K562 (cell line): ENCODE results near the gene RNF166. TPM values are rescaled to one million over a fixed set of nuclear protein-coding genes. Genes with fewer than 3 reads are reported as not detected.

ENCODE experiments used
- CBFB ChIP-seq: sonication (generic); formaldehyde crosslinking; IDR thresholded peaks from 2 replicates; pipeline ENCODE4 v1.4.0; 2020; ENCODE audit warnings: mild to moderate bottlenecking, missing genetic modification reagents
- DMBX1 ChIP-seq: fragments of 250-450 bp; sonication (Bioruptor Pico); IDR thresholded peaks from 2 replicates; pipeline ENCODE4 v1.8.0; 2022; ENCODE audit warnings: inconsistent platforms, mild to moderate bottlenecking, moderate library complexity, borderline replicate concordance
- ESRRA ChIP-seq: fragments of 450-650 bp; IDR thresholded peaks from 2 replicates; pipeline ENCODE4 v1.6.1; 2014; ENCODE audit warnings: low read depth, mild to moderate bottlenecking, moderate library complexity, borderline replicate concordance
- KLF16 ChIP-seq: IDR thresholded peaks from 2 replicates; pipeline ENCODE4 v1.6.1; 2016; ENCODE audit warnings: antibody characterized with exemption
- SMC3 ChIP-seq: conservative IDR thresholded peaks from 2 replicates; pipeline ENCODE4 v1.6.1; 2011; ENCODE audit warnings: low read depth, low read length, improper control_type of control experiment; ENCODE audit not compliant: insufficient read depth
- polyA plus RNA-seq, 8 experiments: library from polyadenylated mRNA; depleted of rRNA in 4 of 8; stranded (reverse) in 5 of 8; unstranded in 3 of 8; fragments of >200 nt; fragmentation: Nextera tagmentation in 2 of 8; fragmentation: Illumina TruSeq in 1 of 8; extraction: Ambion mirVana in 2 of 8; extraction: Trizol in 1 of 8; gene quantifications; 2 replicates each; pipeline versions ENCODE4 v1.2.1 to v1.2.3, GENCODE V29; 2011 to 2014; ENCODE audit warnings: inconsistent platforms in 1 of 8, missing spikeins in 1 of 8
- total RNA-seq, 7 experiments: library from RNA; depleted of rRNA in 6 of 7; stranded (reverse); fragments of >200 nt in 6 of 7; fragmentation: Illumina TruSeq in 2 of 7; extraction: Trizol in 2 of 7; gene quantifications; 2 replicates each; pipeline versions ENCODE4 v1.2.1 to v1.2.3, GENCODE V29; 2011 to 2021; ENCODE audit warnings: low replicate concordance in 1 of 7
- TF ChIP-seq, protein P1 (sequence below): fragments of 450-650 bp; IDR thresholded peaks from 2 replicates; pipeline ENCODE4 v1.6.1; 2016; ENCODE audit warnings: low read depth, mild to moderate bottlenecking, moderate library complexity
- TF ChIP-seq, protein P2 (sequence below): fragments of 450-650 bp; formaldehyde crosslinking; IDR thresholded peaks from 2 replicates; pipeline ENCODE4 v1.4.0; 2020; ENCODE audit warnings: mild to moderate bottlenecking, moderate library complexity

RNF166 gene
- total and polyA plus RNA-seq, 9 of the 15 experiments (the other 6 are each of a cell fraction or from before 2014, with no cell fraction given): 0.56 to 60.3 (median 19.5) TPM

DNA sequence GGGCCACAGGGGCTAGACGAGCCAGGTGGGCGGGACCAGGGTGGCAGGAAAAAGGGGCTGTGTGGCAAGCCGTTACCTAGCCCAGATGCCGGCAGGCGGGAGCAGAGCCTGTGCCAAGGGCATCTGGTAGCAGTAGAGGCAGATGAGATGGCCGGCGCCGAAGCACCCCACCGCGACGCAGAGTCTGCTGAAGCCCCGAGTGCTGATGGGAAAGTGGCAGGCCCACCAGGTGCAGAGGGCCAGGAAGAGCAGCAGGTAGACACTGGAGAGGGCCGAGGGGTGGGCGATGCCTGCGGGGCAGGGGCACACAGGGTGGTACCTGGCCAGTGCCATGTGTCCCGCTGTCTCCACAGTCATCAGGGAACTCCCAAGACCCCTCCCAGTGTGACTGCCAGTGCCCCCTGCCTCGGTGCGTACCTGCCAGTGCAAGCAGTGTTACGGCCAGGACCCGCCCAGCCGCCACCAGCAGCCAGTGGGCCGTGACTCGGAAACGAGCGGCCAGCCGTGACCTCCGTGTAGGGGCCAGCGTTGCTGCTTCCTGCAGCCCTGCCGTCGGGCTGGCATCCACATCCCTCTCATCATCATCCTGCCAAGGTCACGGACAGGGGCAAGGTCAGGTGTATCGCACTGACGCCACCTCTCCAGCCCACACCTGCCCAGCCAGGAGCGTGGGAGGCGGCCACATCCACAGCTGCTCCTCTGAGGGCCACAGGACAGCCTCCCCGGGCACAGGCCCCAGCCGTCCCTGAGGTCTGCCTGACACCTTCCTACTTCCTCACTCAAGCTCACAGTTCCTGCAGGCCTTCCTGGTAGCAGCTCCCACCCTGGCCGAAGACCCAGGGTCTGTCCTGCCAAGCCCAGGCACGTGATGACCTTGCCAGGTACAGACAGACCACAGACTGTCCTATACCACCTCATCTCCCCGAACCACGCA is 32.2 kb upstream of the RNF166 start (continued):
- TF ChIP-seq, protein P1, sequence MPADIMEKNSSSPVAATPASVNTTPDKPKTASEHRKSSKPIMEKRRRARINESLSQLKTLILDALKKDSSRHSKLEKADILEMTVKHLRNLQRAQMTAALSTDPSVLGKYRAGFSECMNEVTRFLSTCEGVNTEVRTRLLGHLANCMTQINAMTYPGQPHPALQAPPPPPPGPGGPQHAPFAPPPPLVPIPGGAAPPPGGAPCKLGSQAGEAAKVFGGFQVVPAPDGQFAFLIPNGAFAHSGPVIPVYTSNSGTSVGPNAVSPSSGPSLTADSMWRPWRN: no peak
- TF ChIP-seq CBFB (peak; percentile 72; the same call in 1 of the 2 replicates), DMBX1 (CRISPR knock-in tag) (no peak), SMC3 (no peak), ESRRA (0 out of 2 replicates have a peak, but pooled peaks have one; percentile 18), KLF16 (no peak)
- TF ChIP-seq, protein P2, sequence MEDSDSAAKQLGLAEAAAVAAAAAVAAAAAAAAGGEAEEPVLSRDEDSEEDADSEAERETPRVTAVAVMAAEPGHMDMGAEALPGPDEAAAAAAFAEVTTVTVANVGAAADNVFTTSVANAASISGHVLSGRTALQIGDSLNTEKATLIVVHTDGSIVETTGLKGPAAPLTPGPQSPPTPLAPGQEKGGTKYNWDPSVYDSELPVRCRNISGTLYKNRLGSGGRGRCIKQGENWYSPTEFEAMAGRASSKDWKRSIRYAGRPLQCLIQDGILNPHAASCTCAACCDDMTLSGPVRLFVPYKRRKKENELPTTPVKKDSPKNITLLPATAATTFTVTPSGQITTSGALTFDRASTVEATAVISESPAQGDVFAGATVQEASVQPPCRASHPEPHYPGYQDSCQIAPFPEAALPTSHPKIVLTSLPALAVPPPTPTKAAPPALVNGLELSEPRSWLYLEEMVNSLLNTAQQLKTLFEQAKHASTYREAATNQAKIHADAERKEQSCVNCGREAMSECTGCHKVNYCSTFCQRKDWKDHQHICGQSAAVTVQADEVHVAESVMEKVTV: no peak
